ENCODE data around the gene CPNE2.
"Not testable (repeated sequence)": the region's sequence is repeated elsewhere in the genome, so short reads cannot be mapped to it uniquely, and the experiment has no call there.

CPNE2 gene

GRCh38 chr16:57186872-57187854 is 94.8 kb downstream of the CPNE2 start:
- no peaks in the 10 kb centered on the region for H3K9me3 Mint-ChIP-seq (ENCODE audit: low read depth)
- H3K27me3 Mint-ChIP-seq, result no peaks in the 10 kb centered on the region
- H3K27ac Mint-ChIP-seq, result peak overlapping the region; percentile 95
- no peaks in the 10 kb centered on the region for H3K36me3 Mint-ChIP-seq
- H3K4me3 Mint-ChIP-seq, result peak overlapping the region; percentile 100
- H3K4me1 Mint-ChIP-seq (ENCODE audit: low read depth), result peaks cover 60% of the 10 kb centered on the region

- not testable (repeated sequence) for H3K36me3 Mint-ChIP-seq; H3K27me3 Mint-ChIP-seq; H3K9me3 Mint-ChIP-seq (ENCODE audit: low read depth)
- Mint-ChIP-seq H3K4me1 (ENCODE audit: low read depth) (peaks cover 62% of the 10 kb centered on the region), H3K4me3 (peak overlapping the region; percentile 100), H3K27ac (peak overlapping the region; percentile 95)
These were observed 95.7 kb downstream of the CPNE2 start for GRCh38 chr16:57187902-57188710.

- H3K27me3 Mint-ChIP-seq, result no peaks in the 10 kb centered on the region
- H3K9me3 Mint-ChIP-seq (ENCODE audit: low read depth), result no peaks in the 10 kb centered on the region
- peaks cover 66% of the 10 kb centered on the region for H3K4me1 Mint-ChIP-seq (ENCODE audit: low read depth)
- H3K4me3 Mint-ChIP-seq, result peak overlapping the region; percentile 51
- no peaks in the 10 kb centered on the region for H3K36me3 Mint-ChIP-seq
- peak overlapping the region; percentile 59 for H3K27ac Mint-ChIP-seq
These were observed 96.3 kb downstream of the CPNE2 start for GRCh38 chr16:57188711-57189002.

- not testable (repeated sequence) for H3K4me3 Mint-ChIP-seq; H3K27ac Mint-ChIP-seq; H3K36me3 Mint-ChIP-seq; H3K9me3 Mint-ChIP-seq (ENCODE audit: low read depth); H3K27me3 Mint-ChIP-seq
- peaks cover 63% of the 10 kb centered on the region for H3K4me1 Mint-ChIP-seq (ENCODE audit: low read depth)
These were observed 97.1 kb downstream of the CPNE2 start for GRCh38 chr16:57189527-57189926.

GRCh38 chr16:57190136-57190535 is 97.8 kb downstream of the CPNE2 start:
- Mint-ChIP-seq H3K27ac (no peak overlapping the region), H3K9me3 (ENCODE audit: low read depth) (no peaks in the 10 kb centered on the region), H3K36me3 (no peaks in the 10 kb centered on the region), H3K27me3 (no peaks in the 10 kb centered on the region), H3K4me1 (ENCODE audit: low read depth) (peaks cover 60% of the 10 kb centered on the region), H3K4me3 (no peak overlapping the region)

GRCh38 chr16:57191056-57191571 is 98.7 kb downstream of the CPNE2 start:
- H3K36me3 Mint-ChIP-seq, result peaks cover 2% of the 10 kb centered on the region
- no peaks in the 10 kb centered on the region for H3K9me3 Mint-ChIP-seq (ENCODE audit: low read depth)
- no peaks in the 10 kb centered on the region for H3K27me3 Mint-ChIP-seq
- H3K4me1 Mint-ChIP-seq (ENCODE audit: low read depth), result peaks cover 60% of the 10 kb centered on the region
- H3K27ac Mint-ChIP-seq, result no peak overlapping the region
- no peak overlapping the region for H3K4me3 Mint-ChIP-seq

GRCh38 chr16:57192146-57192545 is 99.8 kb downstream of the CPNE2 start:
- Mint-ChIP-seq H3K27ac (no peak overlapping the region), H3K4me1 (ENCODE audit: low read depth) (peaks cover 66% of the 10 kb centered on the region), H3K4me3 (no peak overlapping the region), H3K27me3 (no peaks in the 10 kb centered on the region), H3K9me3 (ENCODE audit: low read depth) (no peaks in the 10 kb centered on the region), H3K36me3 (peaks cover 3% of the 10 kb centered on the region)

GRCh38 chr16:57192720-57193486 is 100.5 kb downstream of the CPNE2 start:
- Mint-ChIP-seq H3K27ac (no peak overlapping the region), H3K27me3 (no peaks in the 10 kb centered on the region), H3K9me3 (ENCODE audit: low read depth) (no peaks in the 10 kb centered on the region), H3K36me3 (peaks cover 3% of the 10 kb centered on the region), H3K4me1 (ENCODE audit: low read depth) (peaks cover 59% of the 10 kb centered on the region), H3K4me3 (no peak overlapping the region)

GRCh38 chr16:57194512-57194911 is 102.1 kb downstream of the CPNE2 start:
- no peaks in the 10 kb centered on the region for H3K27me3 Mint-ChIP-seq
- H3K4me3 Mint-ChIP-seq, result no peak overlapping the region
- H3K36me3 Mint-ChIP-seq, result peaks cover 3% of the 10 kb centered on the region
- no peaks in the 10 kb centered on the region for H3K9me3 Mint-ChIP-seq (ENCODE audit: low read depth)
- peak overlapping the region; percentile 43 for H3K27ac Mint-ChIP-seq
- peaks cover 52% of the 10 kb centered on the region for H3K4me1 Mint-ChIP-seq (ENCODE audit: low read depth)

GRCh38 chr16:57196286-57196685 is 103.9 kb downstream of the CPNE2 start:
- Mint-ChIP-seq H3K4me3 (no peak overlapping the region), H3K9me3 (ENCODE audit: low read depth) (no peaks in the 10 kb centered on the region), H3K36me3 (peaks cover 3% of the 10 kb centered on the region), H3K27ac (no peak overlapping the region), H3K4me1 (ENCODE audit: low read depth) (peaks cover 40% of the 10 kb centered on the region), H3K27me3 (no peaks in the 10 kb centered on the region)

- H3K4me3 Mint-ChIP-seq, result no peak overlapping the region
- peaks cover 3% of the 10 kb centered on the region for H3K36me3 Mint-ChIP-seq
- H3K9me3 Mint-ChIP-seq (ENCODE audit: low read depth), result no peaks in the 10 kb centered on the region
- no peak overlapping the region for H3K27ac Mint-ChIP-seq
- H3K4me1 Mint-ChIP-seq (ENCODE audit: low read depth), result peaks cover 38% of the 10 kb centered on the region
- no peaks in the 10 kb centered on the region for H3K27me3 Mint-ChIP-seq
These were observed 104.4 kb downstream of the CPNE2 start for GRCh38 chr16:57196753-57197152.
